Right renal cortex interstitium (tissue), 3 donors: ENCODE measurements around the gene SIVA1. TPM values are rescaled to one million over a fixed set of nuclear protein-coding genes. Genes with fewer than 3 reads are reported as not detected.

ENCODE experiments used
- DNase-seq, 3 donors: peaks; one replicate each; pipeline ENCODE4 v3.0.0-alpha.2; 2013; ENCODE audit warnings: low read depth in 3 of 3, low spot score in 2 of 3
- polyA plus RNA-seq, 3 donors: library from polyadenylated mRNA; unstranded; fragments of 120-200 nt; gene quantifications; one replicate each; pipeline ENCODE4 v1.2.1, GENCODE V29; 2013; ENCODE audit not compliant: insufficient read length in 3 of 3

Gene SIVA1
- polyA plus RNA-seq, 3 donors: 45.3 to 63.5 (median 54.5) TPM

GRCh38 chr14:104734051-104734587 is 18.8 kb upstream of the SIVA1 start:
- DNase-seq: no peak

- no peak for DNase-seq
These were observed 18.4 kb upstream of the SIVA1 start for GRCh38 chr14:104734601-104734990.

GRCh38 chr14:104734991-104735779 is 17.8 kb upstream of the SIVA1 start:
- no peak for DNase-seq

GRCh38 chr14:104735830-104736642 is 16.9 kb upstream of the SIVA1 start:
- DNase-seq: no peak

- DNase-seq: no peak
These were observed 14.4 kb upstream of the SIVA1 start for GRCh38 chr14:104738375-104739019.

GRCh38 chr14:104739026-104739425 is 13.9 kb upstream of the SIVA1 start:
- no peak for DNase-seq

- DNase-seq: no peak
These were observed 13.1 kb upstream of the SIVA1 start for GRCh38 chr14:104739546-104740516.

GRCh38 chr14:104741108-104741802 is 11.7 kb upstream of the SIVA1 start:
- DNase-seq: no peak

- no peak for DNase-seq
These were observed 11.1 kb upstream of the SIVA1 start for GRCh38 chr14:104741803-104742251.

GRCh38 chr14:104742586-104743455 is 10.1 kb upstream of the SIVA1 start:
- no peak for DNase-seq

- no peak for DNase-seq
These were observed 9.2 kb upstream of the SIVA1 start for GRCh38 chr14:104743461-104744380.

- DNase-seq: no peak
These were observed 8.5 kb upstream of the SIVA1 start for GRCh38 chr14:104744484-104744883.

GRCh38 chr14:104745431-104745830 is 7.5 kb upstream of the SIVA1 start:
- no peak for DNase-seq

- no peak for DNase-seq
These were observed 6.8 kb upstream of the SIVA1 start for GRCh38 chr14:104746071-104746545.

GRCh38 chr14:104746934-104747481 is 5.9 kb upstream of the SIVA1 start:
- DNase-seq: no peak

- DNase-seq: no peak
These were observed 5.1 kb upstream of the SIVA1 start for GRCh38 chr14:104747876-104748275.

- DNase-seq: no peak
These were observed 3.8 kb upstream of the SIVA1 start for GRCh38 chr14:104749111-104749649.
